Fibroblast of villous mesenchyme (primary cell): ENCODE results near the gene LEPR. TPM values are rescaled to one million over a fixed set of nuclear protein-coding genes. Genes with fewer than 3 reads are reported as not detected.
A peak's percentile ranks its signal among the peaks of the same experiment; 100 is the strongest.

ENCODE experiments used
- DNase-seq: peaks from one replicate; pipeline ENCODE4 v3.0.0-alpha.2; 2010; ENCODE audit warnings: low read depth
- H3K4me3 ChIP-seq: 2 replicates; pipeline ENCODE4 v1.5.1; 2011; ENCODE audit warnings: low read depth, mild to moderate bottlenecking, low read length
- total RNA-seq: library from RNA; depleted of rRNA; stranded (reverse); fragments of >200 nt; gene quantifications from 2 replicates; pipeline ENCODE4 v1.2.3, GENCODE V29; 2012
- TF ChIP-seq, protein P1 (sequence below): IDR thresholded peaks from 2 replicates; pipeline ENCODE4 v1.5.1; 2012; ENCODE audit warnings: low read depth, mild to moderate bottlenecking, low read length; ENCODE audit not compliant: insufficient read depth

The LEPR gene
- total RNA-seq, 1 donor = 92.8 TPM

DNA sequence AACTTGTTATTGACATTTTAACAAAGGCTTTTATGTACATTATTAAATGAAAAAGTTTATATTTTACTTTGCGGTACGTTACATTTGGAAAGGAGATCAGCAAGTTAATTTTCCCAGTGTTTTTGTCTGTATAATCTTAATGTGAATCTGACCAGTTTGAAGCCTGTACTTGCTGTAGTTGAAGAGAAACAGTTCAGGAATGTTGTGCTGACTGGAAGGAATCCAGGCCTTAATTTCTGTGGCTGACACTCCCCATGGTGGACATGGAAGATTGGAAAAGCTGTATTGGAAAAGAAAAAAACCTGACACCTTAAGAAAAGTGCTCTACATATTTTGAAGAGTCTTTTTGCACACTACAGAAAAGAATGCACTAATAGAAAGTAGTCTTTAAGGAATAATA is 15.5 kb downstream of the LEPR start:
- peak; percentile 75 for DNase-seq
- TF ChIP-seq, protein P1, sequence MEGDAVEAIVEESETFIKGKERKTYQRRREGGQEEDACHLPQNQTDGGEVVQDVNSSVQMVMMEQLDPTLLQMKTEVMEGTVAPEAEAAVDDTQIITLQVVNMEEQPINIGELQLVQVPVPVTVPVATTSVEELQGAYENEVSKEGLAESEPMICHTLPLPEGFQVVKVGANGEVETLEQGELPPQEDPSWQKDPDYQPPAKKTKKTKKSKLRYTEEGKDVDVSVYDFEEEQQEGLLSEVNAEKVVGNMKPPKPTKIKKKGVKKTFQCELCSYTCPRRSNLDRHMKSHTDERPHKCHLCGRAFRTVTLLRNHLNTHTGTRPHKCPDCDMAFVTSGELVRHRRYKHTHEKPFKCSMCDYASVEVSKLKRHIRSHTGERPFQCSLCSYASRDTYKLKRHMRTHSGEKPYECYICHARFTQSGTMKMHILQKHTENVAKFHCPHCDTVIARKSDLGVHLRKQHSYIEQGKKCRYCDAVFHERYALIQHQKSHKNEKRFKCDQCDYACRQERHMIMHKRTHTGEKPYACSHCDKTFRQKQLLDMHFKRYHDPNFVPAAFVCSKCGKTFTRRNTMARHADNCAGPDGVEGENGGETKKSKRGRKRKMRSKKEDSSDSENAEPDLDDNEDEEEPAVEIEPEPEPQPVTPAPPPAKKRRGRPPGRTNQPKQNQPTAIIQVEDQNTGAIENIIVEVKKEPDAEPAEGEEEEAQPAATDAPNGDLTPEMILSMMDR = no peak
- H3K4me3 ChIP-seq = no peak overlapping the region

DNA sequence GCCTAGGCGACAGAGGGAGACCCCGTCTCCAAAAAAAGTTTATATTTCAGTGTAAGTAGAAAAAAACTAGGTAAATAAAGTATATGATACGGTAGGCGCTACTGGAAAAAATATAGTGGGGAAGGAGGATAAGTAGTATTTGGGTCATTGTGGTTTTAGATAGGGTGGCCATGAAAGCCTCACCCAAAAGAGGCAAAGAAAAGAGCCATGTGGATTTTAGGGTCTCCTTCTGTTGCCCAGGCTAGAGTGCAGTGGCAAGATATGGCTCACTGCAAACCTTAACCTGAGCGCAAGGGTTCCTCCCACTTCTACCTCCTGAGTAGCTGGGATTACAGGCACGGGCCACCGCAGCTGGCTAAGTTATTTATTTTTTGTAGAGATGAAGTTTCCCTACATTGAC is 17.1 kb downstream of the LEPR start:
- TF ChIP-seq, protein P1 = no peak
- H3K4me3 ChIP-seq = no peak overlapping the region
- DNase-seq = no peak

DNA sequence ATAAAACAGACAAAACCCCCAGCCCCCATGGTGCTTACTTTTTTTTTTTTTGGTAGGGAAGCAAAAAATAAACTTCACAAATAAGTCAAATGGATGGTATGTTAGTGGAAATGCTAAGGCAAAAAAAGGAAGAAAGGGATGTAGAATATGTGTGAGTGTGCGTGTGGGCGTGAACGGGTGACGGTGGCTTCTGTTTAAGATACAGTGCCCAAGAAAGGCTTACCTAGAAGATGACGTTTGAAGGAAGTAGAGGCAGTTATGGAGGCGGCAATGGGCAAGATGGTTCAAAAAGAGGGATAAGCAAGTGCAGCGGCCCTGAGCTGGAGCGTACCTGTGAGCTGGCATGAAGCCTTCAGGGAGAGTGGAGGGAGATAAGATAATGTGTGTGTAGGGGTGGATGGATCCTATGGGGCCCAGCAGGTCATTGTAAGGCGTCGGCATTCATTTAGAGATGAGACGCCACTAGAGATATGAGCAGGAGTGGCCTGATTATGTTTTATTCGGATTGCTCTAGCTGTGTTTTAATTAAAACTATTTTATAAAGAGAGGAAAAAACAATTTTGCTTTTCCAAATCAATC is 19.9 kb downstream of the LEPR start:
- no peak for DNase-seq
- H3K4me3 ChIP-seq = no peak overlapping the region
- TF ChIP-seq, protein P1 = no peak

DNA sequence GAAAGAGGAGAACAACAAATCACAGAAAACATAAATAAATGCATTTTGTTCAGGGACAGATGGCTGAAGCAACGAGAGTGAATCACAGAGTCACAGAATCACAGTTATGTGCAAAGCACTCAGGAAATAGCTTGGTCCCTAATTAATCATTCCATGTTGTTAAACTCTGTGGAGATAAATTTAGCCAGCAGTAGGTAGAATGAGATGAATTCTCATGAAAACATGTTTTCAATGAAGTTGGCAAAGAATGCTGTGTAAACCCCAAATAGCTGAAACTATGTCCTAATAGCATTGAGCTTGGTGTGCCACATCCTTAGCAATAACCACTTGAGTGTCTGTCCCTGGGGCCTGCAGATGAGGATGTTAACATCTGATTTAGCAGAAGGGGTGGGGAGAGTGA is 20.4 kb downstream of the LEPR start:
- DNase-seq = peak; percentile 72

DNA sequence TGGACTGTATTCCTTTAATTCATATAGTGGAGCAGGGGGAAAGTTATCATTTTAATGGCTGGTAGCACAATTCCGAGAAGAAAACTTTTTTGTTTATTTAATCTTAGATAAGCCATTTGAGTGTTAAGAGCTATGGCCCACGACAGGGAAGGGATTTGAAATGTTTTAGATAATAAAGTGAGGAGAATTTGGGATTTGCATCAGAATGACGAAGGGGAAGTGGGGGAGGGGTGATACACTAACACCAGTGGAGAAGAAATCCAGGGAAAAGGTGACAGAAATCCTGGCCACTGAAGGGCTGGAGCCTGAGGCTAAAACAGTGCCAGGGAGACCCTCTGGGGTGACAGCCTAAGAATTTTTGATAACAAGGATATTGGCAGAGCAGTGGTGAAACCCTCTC is 21.0 kb downstream of the LEPR start:
- DNase-seq = peak; percentile 42
- TF ChIP-seq, protein P1 = no peak
- H3K4me3 ChIP-seq = no peak overlapping the region

More for the DNA sequence above, 20.4 kb downstream of the LEPR start:
- no peak overlapping the region for H3K4me3 ChIP-seq
- TF ChIP-seq, protein P1 = no peak

DNA sequence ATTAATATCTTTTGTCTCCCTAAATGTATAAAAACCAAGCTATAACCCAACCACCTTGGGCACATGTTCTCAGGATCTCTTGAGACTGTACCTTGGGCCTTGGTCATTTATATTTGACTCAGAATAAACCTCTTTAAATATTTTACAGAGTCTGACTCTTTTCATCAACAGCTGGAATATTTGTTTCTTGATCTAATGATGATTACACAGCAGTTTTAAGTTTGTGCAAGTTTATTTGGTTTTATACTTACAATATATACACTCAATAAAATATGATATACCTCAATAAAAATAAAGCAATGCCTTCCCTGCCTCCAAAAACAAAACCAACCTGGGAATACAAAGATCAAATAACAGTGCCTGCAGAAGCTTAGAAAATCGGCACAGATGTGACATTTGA is 22.0 kb downstream of the LEPR start:
- no peak overlapping the region for H3K4me3 ChIP-seq
- TF ChIP-seq, protein P1 = no peak
- DNase-seq = no peak

DNA sequence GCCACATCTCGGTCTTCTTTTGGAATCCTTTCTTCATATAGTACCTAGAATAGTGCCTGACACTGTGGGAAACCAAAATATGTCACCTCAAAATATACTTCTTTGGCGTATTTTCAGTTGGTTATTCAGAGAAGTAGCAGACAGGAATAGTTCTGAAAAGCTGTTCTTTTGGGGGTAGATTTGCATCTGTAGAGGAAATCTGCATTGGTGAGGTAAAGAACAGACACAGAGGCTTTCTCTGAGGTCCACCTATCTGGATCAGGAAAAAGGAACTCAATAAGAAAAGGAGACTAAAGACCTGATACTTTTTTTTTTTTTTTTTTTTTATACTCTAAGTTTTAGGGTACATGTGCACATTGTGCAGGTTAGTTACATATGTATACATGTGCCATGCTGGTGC is 23.2 kb downstream of the LEPR start:
- TF ChIP-seq, protein P1 = no peak
- H3K4me3 ChIP-seq = no peak overlapping the region
- no peak for DNase-seq
